ENCODE measurements around the gene GOLGA3.
"Not testable (repeated sequence)": the region's sequence is repeated elsewhere in the genome, so short reads cannot be mapped to it uniquely, and the experiment has no call there.

The GOLGA3 gene

GRCh38 chr12:132775502-132776229 lies 53.0 kb downstream of the GOLGA3 start:
- DNase-seq: no peak

- DNase-seq: no peak
These were observed 53.9 kb downstream of the GOLGA3 start for GRCh38 chr12:132774646-132775275.

DNA sequence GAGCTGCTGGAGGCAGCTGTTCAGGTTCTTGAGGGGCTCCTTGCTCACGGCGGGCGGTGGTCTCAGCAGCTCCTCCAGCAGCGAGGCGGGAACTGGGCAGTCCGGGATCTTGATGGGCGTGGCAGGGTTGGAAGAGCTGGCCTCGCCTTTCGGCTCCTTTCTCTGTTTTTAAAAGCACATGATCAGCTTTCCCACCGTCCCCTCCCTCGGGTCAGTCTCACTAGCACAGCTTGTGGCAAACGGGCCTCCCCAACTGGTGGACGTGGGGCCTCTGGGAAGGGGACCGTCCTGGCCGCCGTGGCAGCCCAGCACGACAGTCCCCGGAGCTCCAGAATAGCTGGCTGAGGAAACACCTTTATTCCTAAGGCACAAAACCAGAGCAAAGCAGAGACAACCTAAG lies 54.5 kb downstream of the GOLGA3 start:
- DNase-seq: no peak

GRCh38 chr12:132773077-132773955 lies 55.4 kb downstream of the GOLGA3 start:
- DNase-seq: no peak

DNA sequence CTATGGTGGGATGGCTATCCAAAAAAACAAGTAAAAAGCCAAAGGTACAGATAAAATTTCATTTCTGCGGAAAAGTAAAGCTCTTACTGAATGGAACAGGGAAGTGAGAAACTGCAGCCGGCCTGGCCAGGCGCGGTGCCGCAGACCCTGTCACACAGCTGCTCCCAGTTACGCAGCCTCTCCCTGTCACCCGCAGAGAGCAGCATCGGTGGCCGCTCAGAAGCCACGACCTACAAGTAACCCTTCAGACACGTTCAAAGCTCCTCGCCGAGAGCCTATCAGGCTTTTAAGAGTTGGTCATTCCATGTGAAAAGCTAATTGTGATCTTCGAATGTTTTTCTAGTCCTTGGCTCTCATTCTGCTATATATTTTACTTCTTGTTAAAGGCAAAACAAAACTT lies 56.1 kb downstream of the GOLGA3 start:
- no peak for DNase-seq

GRCh38 chr12:132771126-132771838 lies 57.4 kb downstream of the GOLGA3 start:
- DNase-seq: no peak

DNA sequence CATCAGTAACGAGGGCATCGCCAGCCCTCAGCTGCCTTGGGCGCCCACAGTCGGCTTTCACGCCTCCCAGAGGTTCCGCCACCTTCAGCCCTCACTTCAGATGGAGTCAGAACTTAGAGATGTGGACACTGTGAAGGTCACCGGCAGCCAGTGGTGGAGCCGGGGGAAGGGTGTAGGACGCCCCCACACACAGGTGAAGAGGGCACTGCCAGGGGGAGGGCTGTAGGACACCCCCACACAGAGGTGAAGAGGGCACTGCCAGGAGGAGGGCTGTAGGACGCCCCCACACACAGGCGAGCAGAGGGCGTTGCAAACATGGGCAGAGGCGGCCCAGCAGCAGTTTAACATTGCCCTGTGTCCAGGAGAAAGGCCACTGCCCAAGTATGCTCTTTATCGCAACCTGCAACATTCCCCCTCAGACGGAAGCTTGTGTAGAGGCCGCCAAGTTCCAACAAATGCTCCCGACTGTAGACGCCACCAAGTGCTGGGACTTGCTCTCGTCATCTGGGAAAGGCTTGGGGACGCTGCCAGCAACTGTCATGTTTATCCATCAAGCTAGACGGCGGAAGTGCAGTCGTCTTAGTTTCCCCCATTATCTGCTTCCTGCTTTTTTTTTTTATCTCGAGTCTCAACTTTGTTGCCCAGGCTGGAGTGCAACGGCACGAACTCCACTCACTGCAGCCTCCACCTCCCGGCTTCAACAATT lies 62.1 kb downstream of the GOLGA3 start:
- no peak for DNase-seq

DNA sequence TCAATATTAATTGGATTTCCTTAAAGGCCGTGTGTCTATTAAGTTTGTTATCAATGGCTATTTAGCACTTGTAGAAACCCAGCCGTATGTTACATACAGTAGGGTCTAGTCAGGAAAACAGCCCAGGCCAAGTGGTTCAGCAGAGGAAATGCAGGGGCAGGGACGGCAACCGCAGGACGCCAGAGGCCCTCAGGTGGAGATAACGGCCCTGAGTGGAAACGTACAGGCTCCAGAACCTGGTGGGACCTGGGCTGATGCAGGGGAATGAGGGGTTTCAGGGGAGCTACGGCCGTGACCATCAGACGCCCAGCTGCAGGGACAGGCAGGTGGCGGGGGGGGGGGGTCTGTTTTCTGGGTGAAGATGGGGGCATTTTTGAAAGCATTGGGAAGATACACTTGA lies 63.3 kb downstream of the GOLGA3 start:
- no peak for DNase-seq

- no peak for DNase-seq
These were observed 64.4 kb downstream of the GOLGA3 start for GRCh38 chr12:132764231-132764630.

DNA sequence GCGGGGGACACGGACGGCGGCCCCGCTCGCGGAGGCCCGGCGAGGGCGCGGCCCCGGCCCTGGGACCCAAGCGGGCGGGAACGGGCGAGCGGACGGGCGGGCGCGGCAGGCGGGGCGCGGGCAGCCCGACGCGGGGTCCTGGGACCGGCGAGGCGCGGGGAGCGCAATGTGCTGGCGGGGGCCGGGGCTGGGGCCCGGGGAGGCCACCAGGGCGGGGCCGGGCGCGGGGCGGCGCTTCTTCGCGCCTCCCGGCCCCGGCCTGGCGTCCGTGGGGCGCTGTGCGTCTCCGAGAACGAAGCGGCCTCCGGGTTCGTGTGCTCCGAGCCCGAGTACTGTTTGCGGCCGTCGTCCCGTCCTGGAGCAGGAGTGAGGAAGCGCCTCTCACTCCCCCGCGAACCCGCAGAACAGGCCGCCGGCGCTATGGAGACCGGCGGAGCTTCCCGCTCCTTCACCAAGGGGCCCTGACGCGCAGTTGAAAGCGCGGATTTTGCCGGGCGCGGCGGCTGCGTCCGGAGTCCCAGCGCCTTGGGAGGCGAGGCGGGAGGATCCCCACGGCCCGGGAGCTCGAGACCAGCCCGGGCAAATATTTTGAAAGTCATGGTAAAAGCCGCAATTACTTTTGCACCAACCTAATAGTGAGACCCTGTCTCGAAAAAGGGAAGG lies 66.6 kb downstream of the GOLGA3 start:
- DNase-seq: peak; percentile 94

DNA sequence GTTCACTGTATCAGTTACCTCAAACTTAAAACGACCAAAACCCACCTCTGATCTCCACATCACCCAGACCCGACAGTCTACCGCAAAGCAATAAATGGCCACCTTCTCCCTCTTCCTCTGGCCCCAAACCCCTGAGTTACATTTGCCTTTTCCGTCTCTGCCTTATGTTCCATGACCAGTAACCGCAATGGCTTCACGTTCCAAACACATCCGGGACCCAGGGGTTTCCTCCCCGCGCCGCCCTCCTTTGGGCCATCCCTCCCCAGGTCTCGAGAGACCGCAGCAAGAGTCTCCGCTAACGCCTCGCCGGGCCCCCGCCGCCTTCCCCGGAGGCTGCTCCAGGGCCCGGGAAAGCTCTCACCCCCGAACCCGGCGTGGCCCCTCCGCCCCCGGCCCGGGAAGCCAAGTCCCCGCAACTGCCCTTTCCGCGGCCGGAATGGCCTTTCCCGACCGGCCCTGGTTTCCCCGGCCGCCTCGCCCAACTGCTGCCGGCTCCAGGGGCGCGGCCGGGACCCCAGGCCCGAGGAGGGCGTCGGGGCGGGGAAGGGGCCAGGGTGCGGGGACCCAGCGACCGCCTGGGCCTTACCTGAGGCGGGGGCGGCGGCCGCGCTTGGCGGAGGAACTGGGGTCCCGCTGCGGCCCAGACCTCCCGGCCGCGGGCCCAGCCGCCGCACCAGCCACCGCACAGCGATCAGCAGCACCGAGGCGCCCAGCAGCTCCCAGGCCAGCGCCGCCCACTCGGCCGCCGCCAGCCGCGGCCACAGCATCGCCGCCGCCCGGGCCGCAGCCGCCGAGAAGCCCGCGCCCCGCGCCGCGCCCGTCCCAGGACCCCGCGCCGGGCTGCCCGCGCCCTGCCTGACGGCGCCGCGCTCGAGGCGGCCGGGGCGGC lies 67.4 kb downstream of the GOLGA3 start, which contains the start of gene ANKLE2:
Gene ANKLE2, minus strand, starts transcription at position 801 of the 889 bp plus-strand sequence. Its CDS starts 34 bp downstream, at position 767.
- peak; percentile 77 for DNase-seq

GRCh38 chr12:132759359-132759758 lies 69.3 kb downstream of the GOLGA3 start:
- DNase-seq: no peak

DNA sequence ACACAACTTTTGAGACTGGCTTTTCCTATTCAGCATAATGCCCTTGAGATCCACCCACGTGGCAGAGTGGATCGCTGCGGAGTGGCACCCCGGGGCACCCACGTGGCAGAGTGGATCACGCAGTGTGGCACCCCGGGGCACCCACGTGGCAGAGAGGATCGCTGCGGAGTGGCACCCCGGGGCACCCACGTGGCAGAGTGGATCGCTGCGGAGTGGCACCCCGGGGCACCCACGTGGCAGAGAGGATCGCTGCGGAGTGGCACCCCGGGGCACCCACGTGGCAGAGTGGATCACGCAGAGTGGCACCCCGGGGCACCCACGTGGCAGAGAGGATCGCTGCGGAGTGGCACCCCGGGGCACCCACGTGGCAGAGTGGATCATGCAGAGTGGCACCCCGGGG lies 69.8 kb downstream of the GOLGA3 start:
- DNase-seq: not testable (repeated sequence)

DNA sequence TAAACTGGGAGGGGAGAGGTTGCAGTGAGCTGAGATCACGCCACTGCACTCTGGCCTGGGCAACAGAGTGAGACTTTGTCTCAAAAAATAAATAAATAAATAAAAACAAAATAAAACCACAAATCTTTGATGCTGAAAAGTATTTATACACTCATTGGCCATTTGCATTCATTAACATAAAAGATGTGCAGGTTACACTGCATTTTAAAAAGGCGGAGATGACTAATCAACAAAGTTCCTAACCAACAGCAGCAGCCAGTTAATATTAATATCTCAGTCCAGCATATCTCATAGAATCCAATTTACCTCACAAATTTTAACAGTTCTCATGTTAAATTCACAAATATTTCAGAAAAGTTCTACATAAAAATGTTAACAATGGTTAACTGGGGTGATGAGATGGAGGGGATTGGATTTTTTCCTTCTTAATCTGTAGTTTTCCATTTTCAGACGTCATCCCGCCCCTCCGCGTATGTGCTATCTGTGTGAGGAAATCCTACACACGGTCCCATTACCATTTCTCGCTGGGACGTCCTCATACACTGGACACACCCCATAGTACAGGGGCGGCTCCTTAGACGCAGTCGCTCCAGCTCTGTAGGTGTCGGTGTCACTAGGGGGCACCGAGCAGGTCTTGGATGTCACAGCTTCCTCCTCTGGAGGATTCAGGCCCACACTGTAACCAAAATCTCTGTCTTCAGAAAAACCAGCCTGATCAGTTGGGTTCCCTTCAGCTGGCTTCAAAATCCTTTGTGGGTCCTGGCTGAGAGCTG lies 74.3 kb downstream of the GOLGA3 start:
- DNase-seq: no peak

DNA sequence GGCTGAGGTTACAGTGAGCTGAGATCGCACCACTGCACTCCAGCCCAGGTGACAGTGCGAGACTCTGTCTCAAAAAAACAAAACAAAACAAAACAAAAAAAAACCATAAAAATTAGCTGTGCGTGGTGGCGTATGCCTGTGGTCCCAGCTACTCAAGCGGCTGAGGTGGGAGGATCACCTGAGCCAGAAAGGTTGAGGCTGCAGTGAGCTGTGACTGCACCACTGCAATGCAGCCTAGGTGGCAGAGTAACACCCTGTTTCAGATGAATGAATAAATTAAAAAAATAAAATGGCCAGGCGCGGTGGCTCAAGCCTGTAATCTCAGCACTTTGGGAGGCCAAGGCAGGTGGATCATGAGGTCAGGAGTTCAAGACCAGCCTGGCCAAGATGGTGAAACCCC lies 75.0 kb downstream of the GOLGA3 start:
- DNase-seq: not testable (repeated sequence)

GRCh38 chr12:132748319-132748718 lies 80.3 kb downstream of the GOLGA3 start:
- DNase-seq: no peak

DNA sequence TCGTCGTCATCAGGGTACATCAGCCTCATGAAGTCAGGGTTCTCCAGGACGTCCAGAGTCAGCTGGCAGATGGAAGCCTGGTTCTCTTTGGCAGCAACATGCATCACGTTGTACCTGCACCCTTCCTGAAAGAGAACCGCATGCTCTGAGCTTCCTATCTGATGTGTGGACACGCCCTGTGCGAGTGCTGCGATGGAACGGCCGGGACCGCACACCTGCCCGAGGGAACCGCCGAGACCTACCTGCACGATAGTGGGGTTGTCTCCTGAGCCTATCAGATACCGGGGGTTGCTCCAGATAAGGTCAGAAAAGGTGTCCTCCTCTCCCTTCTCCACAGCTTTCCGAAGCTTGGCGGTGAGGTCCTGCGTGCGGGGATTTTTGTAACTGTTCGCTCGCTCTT lies 80.8 kb downstream of the GOLGA3 start:
- no peak for DNase-seq

GRCh38 chr12:132747395-132747794 lies 81.3 kb downstream of the GOLGA3 start:
- no peak for DNase-seq

DNA sequence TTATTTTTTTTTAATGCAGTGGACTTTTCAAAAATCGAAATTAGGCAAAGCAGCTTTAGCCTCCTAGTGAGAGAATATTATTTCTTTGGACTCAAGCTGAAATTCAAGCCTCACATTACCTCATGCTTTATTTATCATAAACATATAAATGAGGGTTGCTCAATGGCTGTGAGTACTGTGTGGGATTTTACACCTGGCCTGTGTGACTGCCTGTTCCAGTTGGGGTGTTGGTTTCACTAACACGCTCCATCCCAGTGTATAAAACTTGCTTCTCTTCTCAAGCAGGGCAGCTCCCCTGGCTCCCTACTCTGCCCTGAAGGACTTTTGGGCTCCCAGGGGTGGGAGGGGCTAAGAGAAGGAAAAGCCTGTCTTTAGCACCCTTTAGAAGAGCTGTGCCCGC lies 82.1 kb downstream of the GOLGA3 start:
- no peak for DNase-seq

DNA sequence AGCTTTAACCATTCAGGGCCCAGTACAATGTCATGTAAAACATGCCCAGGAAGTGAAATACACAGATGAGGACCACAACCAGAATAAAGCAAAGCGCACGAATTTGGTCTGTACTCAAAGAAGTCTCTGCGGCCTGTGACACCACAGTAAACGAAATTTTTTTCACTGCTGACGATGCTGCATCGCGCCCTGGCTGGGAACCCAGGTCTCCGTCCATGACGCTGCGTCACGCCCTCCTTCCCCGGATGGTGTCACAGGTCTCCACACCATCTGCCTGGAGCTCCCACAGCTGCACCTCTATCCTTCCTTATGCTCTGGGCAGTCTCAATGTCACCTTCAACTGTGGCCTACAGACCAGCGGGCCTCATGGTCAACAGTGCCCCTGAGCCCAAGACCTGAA lies 84.8 kb downstream of the GOLGA3 start:
- DNase-seq: no peak

Data from NCI-H69 (cell line).